Erythroblast (primary cell): ENCODE results near the gene NKAIN2.

ENCODE experiments used
- GATA1 ChIP-seq: IDR thresholded peaks from 2 replicates; pipeline ENCODE4 v1.6.1; 2011; ENCODE audit warnings: low read depth, mild to moderate bottlenecking, control low read depth, low read length, moderate library complexity
- POLR2A ChIP-seq: IDR thresholded peaks from 2 replicates; pipeline ENCODE4 v1.6.1; 2011; ENCODE audit warnings: mild to moderate bottlenecking, low read length

GRCh38 chr6:124463271-124463670, 659.6 kb downstream of the NKAIN2 start:
- no peak for TF ChIP-seq POLR2A
- TF ChIP-seq GATA1: no peak
